Peyer's patch (tissue), 4 donors: ENCODE results near the gene ATG4B.

Experiments
- POLR2A ChIP-seq, 2 donors: fragments of 450-650 bp; IDR thresholded peaks; one replicate each; pipeline ENCODE4 v1.5.1; 2017; ENCODE audit warnings: antibody characterized with exemption in 2 of 2, mild to moderate bottlenecking in 2 of 2, moderate library complexity in 2 of 2
- TF ChIP-seq, protein P1 (sequence below), 6 experiments: fragments of 450-650 bp in 4 of 6; fragments of 200-600 bp in 2 of 6; sonication (generic) in 1 of 6; IDR thresholded peaks; one replicate each; pipeline ENCODE4 v1.5.1; 2017 to 2019; ENCODE audit warnings: antibody characterized with exemption in 6 of 6, mild to moderate bottlenecking in 3 of 6, moderate library complexity in 1 of 6

DNA sequence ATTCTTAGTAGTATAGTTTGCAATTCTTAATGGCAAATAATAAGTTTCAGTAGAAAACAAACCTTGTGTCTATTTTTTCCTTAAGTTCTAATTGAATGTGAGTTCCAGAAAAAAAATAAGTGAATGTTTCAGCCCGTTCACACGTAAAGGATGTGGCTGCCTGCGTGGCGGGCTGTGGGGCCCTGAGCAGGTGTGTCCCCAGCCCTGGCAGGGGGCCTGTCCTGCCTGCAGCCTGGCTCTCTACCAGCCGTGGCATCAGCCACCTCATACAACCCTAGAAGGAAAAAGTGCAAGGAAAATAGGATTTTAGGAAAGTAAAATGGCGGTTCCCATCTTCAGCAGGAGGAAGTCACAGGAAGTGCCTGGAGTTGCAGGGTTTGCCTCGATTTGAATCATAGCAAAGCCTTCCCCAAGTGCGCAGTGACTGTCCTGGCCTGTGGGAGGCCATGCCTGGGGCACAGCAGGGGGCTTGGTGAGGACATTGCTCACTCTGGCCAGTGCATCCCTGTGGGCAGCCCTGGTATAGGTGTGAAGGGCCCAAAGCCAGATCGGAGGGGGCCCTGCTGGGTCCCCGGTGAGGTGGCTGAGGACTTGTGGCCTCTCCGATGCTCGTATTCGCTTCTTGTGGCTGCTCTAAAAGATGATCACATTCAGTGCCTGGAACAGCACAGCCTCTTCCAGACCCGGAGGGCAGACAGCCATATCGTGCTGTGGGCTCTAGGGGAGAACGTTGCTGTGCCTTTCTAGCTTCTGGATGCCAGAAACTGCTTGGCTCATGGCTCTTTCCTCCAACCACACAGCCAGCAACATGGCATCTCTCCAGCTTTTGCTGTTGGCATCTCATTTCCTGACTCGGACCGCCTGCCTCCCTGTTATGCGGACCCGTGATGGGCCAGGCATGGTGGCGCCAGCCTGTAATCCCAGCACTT lies 36.6 kb downstream of the ATG4B start:
- TF ChIP-seq, protein P1, sequence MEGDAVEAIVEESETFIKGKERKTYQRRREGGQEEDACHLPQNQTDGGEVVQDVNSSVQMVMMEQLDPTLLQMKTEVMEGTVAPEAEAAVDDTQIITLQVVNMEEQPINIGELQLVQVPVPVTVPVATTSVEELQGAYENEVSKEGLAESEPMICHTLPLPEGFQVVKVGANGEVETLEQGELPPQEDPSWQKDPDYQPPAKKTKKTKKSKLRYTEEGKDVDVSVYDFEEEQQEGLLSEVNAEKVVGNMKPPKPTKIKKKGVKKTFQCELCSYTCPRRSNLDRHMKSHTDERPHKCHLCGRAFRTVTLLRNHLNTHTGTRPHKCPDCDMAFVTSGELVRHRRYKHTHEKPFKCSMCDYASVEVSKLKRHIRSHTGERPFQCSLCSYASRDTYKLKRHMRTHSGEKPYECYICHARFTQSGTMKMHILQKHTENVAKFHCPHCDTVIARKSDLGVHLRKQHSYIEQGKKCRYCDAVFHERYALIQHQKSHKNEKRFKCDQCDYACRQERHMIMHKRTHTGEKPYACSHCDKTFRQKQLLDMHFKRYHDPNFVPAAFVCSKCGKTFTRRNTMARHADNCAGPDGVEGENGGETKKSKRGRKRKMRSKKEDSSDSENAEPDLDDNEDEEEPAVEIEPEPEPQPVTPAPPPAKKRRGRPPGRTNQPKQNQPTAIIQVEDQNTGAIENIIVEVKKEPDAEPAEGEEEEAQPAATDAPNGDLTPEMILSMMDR (IDR thresholded peaks at IDR 0.05) = no peak
- TF ChIP-seq POLR2A (IDR thresholded peaks at IDR 0.05) = no peak
